ENCODE data around the gene NDUFAF7.
"Not testable (repeated sequence)": the region's sequence is repeated elsewhere in the genome, so short reads cannot be mapped to it uniquely, and the experiment has no call there.

The NDUFAF7 gene

DNA sequence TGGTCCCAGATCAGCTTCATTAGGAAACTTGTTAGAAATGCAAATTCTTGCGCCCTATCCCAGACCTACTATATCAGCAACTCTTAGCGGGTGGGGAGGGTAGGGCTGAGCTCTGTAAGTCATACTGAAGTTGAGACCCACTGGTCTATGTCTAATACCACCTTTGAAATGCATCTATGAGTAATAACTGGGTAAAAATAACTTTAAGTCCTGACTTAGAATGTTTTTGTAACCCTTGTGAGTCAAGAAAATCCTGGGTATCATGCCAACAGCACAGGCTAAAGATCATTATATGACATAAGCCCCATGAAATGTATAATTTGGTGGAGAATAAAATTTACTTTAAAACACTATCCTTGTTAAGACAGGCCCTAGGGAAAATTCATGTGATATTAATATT, 51.7 kb downstream of the NDUFAF7 start:
- no peak for DNase-seq

DNA sequence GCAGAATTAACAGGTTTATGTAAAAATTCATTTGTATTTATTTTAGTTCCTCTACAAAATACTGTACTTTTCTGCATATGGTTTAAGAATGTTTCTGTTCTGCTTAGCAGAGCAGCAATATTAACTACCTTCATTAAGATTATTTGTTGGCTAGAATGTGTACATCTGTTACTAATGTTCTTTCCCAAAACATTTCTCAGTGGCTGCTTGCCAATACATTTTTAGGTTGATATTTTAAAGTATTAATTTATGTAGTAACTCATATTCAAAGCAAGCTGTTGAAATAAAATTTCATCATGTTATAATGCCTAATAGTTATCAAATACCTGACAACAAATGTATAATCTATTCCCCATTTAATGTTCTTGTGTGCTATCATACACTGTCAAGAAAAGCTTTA, 52.9 kb downstream of the NDUFAF7 start:
- DNase-seq: no peak

- no peak for DNase-seq
Observed at GRCh38 chr2:37287966-37288365, 56.5 kb downstream of the NDUFAF7 start.

- no peak for DNase-seq
Observed at GRCh38 chr2:37291680-37292079, 60.2 kb downstream of the NDUFAF7 start.

DNA sequence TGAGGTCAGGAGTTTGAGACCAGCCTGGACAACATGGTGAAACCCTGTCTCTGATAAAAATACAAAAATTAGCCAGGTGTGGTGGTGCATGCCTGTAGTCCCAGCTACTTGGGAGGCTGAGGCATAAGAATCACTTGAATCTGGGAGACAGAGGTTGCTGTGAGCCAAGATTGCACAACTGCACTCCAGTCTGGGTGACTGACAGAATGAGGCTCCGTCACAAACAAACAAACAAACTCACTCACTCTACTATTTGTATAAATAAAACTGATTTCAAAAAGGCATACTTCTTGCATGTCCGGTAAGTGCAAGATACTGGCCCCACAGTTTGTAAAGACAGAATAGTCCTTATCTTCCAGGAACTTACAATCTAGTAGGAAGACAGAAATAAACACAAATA, 63.4 kb downstream of the NDUFAF7 start:
- DNase-seq: not testable (repeated sequence)

GRCh38 chr2:37295469-37296073, 64.1 kb downstream of the NDUFAF7 start:
- no peak for DNase-seq

GRCh38 chr2:37297632-37298031, 66.2 kb downstream of the NDUFAF7 start:
- DNase-seq: no peak
